Measurements from ENCODE around the gene HIGD1C. TPM values are rescaled to one million over a fixed set of nuclear protein-coding genes. Genes with fewer than 3 reads are reported as not detected.

The HIGD1C gene
- total and polyA plus RNA-seq, 2 experiments from 2014 or later, result not detected

DNA sequence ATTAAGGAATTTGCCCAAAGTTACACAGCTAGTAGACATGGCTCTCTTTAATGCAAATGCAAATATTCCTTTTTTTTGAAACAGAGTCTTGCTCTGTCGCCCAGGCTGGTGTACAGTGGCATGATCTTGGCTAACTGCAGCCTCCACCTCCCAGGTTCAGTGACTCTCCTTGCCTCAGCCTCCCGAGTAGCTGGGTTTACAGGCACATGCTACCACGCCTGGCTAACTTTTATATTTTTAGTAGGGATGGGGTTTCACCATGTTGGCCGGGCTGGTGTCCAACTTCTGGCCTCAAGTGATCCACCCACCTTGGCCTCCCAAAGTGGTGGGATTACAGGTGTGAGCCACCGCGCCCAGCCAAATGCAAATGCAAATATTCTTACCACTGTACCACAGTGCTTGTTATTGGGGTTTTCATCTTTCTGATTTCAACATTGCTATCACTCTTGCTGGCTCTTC, 24.5 kb upstream of the HIGD1C start:
- no peaks in the 10 kb centered on the region for H3K9me2 ChIP-seq (ENCODE audit: insufficient read depth)
- Mint-ChIP-seq H3K27ac (peak overlapping the region; percentile 45; the same call in 1 of the 2 replicates), H3K4me3 (peak overlapping the region; percentile 82; the same call in 2 of the 3 replicates), H3K27me3 (ENCODE audit: insufficient read depth, low read depth, poor library complexity) (peaks cover 6% of the 10 kb centered on the region), H3K36me3 (ENCODE audit: low read depth) (peaks cover 18% of the 10 kb centered on the region), H3K9me3 (no peaks in the 10 kb centered on the region), H3K4me1 (peaks cover 41% of the 10 kb centered on the region)
- peaks cover 48% of the 10 kb centered on the region for H3K79me2 ChIP-seq (replicated peaks; ENCODE audit: insufficient read depth)
- no peaks in the 10 kb centered on the region for H4K20me1 ChIP-seq (replicated peaks; ENCODE audit: insufficient read depth)
- 0 out of 2 replicates have a peak, but pooled peaks cover 16% of the 10 kb centered on the region for H3F3A ChIP-seq (replicated peaks; ENCODE audit: low read depth)
- peak overlapping the region; percentile 63 for H3K4me3 ChIP-seq
- H3K4me2 ChIP-seq, result peak overlapping the region; percentile 91
- TF ChIP-seq EZH2 (IDR thresholded peaks at IDR 0.05; ENCODE audit: low read depth, unreplicated experiment) (no peak), CREB1 (CRISPR knock-in tag; IDR thresholded peaks at IDR 0.05; ENCODE audit: low read depth) (no peak), ZNF114 (CRISPR knock-in tag; IDR thresholded peaks at IDR 0.05) (no peak), ZNF331 (CRISPR knock-in tag; IDR thresholded peaks at IDR 0.05; ENCODE audit: low read depth) (no peak), EZH2phosphoT487 (IDR thresholded peaks at IDR 0.05; ENCODE audit: unreplicated experiment) (no peak), NANOG (IDR thresholded peaks at IDR 0.05; ENCODE audit: borderline replicate concordance) (no peak), JUNB (IDR thresholded peaks at IDR 0.05; ENCODE audit: unreplicated experiment) (no peak), POLR2AphosphoS5 (IDR thresholded peaks at IDR 0.05; ENCODE audit: low read depth) (no peak), STAT1 (IDR thresholded peaks at IDR 0.05; ENCODE audit: unreplicated experiment) (no peak)
- TF ChIP-seq, protein P1, sequence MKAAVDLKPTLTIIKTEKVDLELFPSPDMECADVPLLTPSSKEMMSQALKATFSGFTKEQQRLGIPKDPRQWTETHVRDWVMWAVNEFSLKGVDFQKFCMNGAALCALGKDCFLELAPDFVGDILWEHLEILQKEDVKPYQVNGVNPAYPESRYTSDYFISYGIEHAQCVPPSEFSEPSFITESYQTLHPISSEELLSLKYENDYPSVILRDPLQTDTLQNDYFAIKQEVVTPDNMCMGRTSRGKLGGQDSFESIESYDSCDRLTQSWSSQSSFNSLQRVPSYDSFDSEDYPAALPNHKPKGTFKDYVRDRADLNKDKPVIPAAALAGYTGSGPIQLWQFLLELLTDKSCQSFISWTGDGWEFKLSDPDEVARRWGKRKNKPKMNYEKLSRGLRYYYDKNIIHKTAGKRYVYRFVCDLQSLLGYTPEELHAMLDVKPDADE (IDR thresholded peaks at IDR 0.05), result no peak
- TF ChIP-seq, protein P2, sequence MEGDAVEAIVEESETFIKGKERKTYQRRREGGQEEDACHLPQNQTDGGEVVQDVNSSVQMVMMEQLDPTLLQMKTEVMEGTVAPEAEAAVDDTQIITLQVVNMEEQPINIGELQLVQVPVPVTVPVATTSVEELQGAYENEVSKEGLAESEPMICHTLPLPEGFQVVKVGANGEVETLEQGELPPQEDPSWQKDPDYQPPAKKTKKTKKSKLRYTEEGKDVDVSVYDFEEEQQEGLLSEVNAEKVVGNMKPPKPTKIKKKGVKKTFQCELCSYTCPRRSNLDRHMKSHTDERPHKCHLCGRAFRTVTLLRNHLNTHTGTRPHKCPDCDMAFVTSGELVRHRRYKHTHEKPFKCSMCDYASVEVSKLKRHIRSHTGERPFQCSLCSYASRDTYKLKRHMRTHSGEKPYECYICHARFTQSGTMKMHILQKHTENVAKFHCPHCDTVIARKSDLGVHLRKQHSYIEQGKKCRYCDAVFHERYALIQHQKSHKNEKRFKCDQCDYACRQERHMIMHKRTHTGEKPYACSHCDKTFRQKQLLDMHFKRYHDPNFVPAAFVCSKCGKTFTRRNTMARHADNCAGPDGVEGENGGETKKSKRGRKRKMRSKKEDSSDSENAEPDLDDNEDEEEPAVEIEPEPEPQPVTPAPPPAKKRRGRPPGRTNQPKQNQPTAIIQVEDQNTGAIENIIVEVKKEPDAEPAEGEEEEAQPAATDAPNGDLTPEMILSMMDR (conservative IDR thresholded peaks at IDR 0.05; ENCODE audit: low read depth in 2 of 2), result no peak
- TF ChIP-seq, protein P3, sequence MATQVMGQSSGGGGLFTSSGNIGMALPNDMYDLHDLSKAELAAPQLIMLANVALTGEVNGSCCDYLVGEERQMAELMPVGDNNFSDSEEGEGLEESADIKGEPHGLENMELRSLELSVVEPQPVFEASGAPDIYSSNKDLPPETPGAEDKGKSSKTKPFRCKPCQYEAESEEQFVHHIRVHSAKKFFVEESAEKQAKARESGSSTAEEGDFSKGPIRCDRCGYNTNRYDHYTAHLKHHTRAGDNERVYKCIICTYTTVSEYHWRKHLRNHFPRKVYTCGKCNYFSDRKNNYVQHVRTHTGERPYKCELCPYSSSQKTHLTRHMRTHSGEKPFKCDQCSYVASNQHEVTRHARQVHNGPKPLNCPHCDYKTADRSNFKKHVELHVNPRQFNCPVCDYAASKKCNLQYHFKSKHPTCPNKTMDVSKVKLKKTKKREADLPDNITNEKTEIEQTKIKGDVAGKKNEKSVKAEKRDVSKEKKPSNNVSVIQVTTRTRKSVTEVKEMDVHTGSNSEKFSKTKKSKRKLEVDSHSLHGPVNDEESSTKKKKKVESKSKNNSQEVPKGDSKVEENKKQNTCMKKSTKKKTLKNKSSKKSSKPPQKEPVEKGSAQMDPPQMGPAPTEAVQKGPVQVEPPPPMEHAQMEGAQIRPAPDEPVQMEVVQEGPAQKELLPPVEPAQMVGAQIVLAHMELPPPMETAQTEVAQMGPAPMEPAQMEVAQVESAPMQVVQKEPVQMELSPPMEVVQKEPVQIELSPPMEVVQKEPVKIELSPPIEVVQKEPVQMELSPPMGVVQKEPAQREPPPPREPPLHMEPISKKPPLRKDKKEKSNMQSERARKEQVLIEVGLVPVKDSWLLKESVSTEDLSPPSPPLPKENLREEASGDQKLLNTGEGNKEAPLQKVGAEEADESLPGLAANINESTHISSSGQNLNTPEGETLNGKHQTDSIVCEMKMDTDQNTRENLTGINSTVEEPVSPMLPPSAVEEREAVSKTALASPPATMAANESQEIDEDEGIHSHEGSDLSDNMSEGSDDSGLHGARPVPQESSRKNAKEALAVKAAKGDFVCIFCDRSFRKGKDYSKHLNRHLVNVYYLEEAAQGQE (IDR thresholded peaks at IDR 0.05; ENCODE audit: unreplicated experiment), result no peak
- TF ChIP-seq, protein P4, sequence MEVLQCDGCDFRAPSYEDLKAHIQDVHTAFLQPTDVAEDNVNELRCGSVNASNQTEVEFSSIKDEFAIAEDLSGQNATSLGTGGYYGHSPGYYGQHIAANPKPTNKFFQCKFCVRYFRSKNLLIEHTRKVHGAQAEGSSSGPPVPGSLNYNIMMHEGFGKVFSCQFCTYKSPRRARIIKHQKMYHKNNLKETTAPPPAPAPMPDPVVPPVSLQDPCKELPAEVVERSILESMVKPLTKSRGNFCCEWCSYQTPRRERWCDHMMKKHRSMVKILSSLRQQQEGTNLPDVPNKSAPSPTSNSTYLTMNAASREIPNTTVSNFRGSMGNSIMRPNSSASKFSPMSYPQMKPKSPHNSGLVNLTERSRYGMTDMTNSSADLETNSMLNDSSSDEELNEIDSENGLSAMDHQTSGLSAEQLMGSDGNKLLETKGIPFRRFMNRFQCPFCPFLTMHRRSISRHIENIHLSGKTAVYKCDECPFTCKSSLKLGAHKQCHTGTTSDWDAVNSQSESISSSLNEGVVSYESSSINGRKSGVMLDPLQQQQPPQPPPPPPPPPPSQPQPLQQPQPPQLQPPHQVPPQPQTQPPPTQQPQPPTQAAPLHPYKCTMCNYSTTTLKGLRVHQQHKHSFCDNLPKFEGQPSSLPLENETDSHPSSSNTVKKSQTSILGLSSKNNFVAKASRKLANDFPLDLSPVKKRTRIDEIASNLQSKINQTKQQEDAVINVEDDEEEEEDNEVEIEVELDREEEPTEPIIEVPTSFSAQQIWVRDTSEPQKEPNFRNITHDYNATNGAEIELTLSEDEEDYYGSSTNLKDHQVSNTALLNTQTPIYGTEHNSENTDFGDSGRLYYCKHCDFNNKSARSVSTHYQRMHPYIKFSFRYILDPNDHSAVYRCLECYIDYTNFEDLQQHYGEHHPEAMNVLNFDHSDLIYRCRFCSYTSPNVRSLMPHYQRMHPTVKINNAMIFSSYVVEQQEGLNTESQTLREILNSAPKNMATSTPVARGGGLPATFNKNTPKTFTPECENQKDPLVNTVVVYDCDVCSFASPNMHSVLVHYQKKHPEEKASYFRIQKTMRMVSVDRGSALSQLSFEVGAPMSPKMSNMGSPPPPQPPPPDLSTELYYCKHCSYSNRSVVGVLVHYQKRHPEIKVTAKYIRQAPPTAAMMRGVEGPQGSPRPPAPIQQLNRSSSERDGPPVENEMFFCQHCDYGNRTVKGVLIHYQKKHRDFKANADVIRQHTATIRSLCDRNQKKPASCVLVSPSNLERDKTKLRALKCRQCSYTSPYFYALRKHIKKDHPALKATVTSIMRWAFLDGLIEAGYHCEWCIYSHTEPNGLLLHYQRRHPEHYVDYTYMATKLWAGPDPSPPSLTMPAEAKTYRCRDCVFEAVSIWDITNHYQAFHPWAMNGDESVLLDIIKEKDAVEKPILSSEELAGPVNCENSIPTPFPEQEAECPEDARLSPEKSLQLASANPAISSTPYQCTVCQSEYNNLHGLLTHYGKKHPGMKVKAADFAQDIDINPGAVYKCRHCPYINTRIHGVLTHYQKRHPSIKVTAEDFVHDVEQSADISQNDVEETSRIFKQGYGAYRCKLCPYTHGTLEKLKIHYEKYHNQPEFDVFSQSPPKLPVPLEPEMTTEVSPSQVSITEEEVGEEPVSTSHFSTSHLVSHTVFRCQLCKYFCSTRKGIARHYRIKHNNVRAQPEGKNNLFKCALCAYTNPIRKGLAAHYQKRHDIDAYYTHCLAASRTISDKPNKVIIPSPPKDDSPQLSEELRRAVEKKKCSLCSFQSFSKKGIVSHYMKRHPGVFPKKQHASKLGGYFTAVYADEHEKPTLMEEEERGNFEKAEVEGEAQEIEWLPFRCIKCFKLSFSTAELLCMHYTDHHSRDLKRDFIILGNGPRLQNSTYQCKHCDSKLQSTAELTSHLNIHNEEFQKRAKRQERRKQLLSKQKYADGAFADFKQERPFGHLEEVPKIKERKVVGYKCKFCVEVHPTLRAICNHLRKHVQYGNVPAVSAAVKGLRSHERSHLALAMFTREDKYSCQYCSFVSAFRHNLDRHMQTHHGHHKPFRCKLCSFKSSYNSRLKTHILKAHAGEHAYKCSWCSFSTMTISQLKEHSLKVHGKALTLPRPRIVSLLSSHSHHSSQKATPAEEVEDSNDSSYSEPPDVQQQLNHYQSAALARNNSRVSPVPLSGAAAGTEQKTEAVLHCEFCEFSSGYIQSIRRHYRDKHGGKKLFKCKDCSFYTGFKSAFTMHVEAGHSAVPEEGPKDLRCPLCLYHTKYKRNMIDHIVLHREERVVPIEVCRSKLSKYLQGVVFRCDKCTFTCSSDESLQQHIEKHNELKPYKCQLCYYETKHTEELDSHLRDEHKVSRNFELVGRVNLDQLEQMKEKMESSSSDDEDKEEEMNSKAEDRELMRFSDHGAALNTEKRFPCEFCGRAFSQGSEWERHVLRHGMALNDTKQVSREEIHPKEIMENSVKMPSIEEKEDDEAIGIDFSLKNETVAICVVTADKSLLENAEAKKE (CRISPR knock-in tag; IDR thresholded peaks at IDR 0.05), result no peak
- H3K36me3 ChIP-seq (ENCODE audit: insufficient read depth), result no peaks in the 10 kb centered on the region; the same call in 1 of the 2 replicates
- DNase-seq (ENCODE audit: low spot score), result no peak
- no peak for ATAC-seq
- no peak overlapping the region for H3K27ac ChIP-seq (ENCODE audit: low read depth)
- no peak overlapping the region for H2AFZ ChIP-seq
- no peaks in the 10 kb centered on the region for H3K27me3 ChIP-seq (ENCODE audit: insufficient read depth)
- H3K4me1 ChIP-seq (ENCODE audit: insufficient read depth), result peaks cover 65% of the 10 kb centered on the region
